Muscle of back (tissue), 11 donors: ENCODE results near the gene LRCOL1. TPM values are rescaled to one million over a fixed set of nuclear protein-coding genes. Genes with fewer than 3 reads are reported as not detected.
"Not testable (repeated sequence)": the region's sequence is repeated elsewhere in the genome, so short reads cannot be mapped to it uniquely, and the experiment has no call there.

Experiments
- DNase-seq, 3 donors: peaks; one replicate each; pipeline versions ENCODE4 v3.0.0 to v3.0.0-alpha.2; 2013
- polyA plus RNA-seq, 10 donors: library from polyadenylated mRNA; unstranded; fragments of 120-200 nt; gene quantifications; one replicate each; pipeline ENCODE4 v1.2.1, GENCODE V29; 2013; ENCODE audit not compliant: insufficient read length in 10 of 10

Gene LRCOL1
- polyA plus RNA-seq, 10 donors, result 0.14 to 0.60 (median 0.20) TPM; not detected in 4

GRCh38 chr12:132601171-132601883, 9.1 kb downstream of the LRCOL1 start:
- no peak for DNase-seq

- peak; percentile 60 to 91 (median 82) for DNase-seq
Measured at GRCh38 chr12:132600048-132601032, 10.0 kb downstream of the LRCOL1 start.

GRCh38 chr12:132599502-132599901, 10.9 kb downstream of the LRCOL1 start:
- not testable (repeated sequence) for DNase-seq

GRCh38 chr12:132597333-132598316, 12.8 kb downstream of the LRCOL1 start:
- DNase-seq, result peak; percentile 64 to 86 (median 64)

GRCh38 chr12:132596016-132596415, 14.4 kb downstream of the LRCOL1 start:
- no peak for DNase-seq

- no peak for DNase-seq
Measured at GRCh38 chr12:132595183-132595582, 15.2 kb downstream of the LRCOL1 start.

GRCh38 chr12:132593938-132594358, 16.4 kb downstream of the LRCOL1 start:
- peak; percentile 71 to 96 (median 93) for DNase-seq

GRCh38 chr12:132593521-132593920, 16.9 kb downstream of the LRCOL1 start:
- no peak for DNase-seq

- DNase-seq, result no peak
Measured at GRCh38 chr12:132593071-132593470, 17.3 kb downstream of the LRCOL1 start.

- DNase-seq, result no peak
Measured at GRCh38 chr12:132592282-132592970, 18.0 kb downstream of the LRCOL1 start.

- DNase-seq, result no peak
Measured at GRCh38 chr12:132591107-132591935, 19.1 kb downstream of the LRCOL1 start.

- no peak for DNase-seq
Measured at GRCh38 chr12:132588821-132589669, 21.3 kb downstream of the LRCOL1 start.

- DNase-seq, result no peak
Measured at GRCh38 chr12:132588319-132588718, 22.1 kb downstream of the LRCOL1 start.

GRCh38 chr12:132587781-132588180, 22.6 kb downstream of the LRCOL1 start:
- no peak for DNase-seq

GRCh38 chr12:132586929-132587328, 23.5 kb downstream of the LRCOL1 start:
- no peak for DNase-seq

- DNase-seq, result no peak
Measured at GRCh38 chr12:132585177-132585576, 25.2 kb downstream of the LRCOL1 start.

GRCh38 chr12:132584429-132584828, 26.0 kb downstream of the LRCOL1 start:
- DNase-seq, result no peak

GRCh38 chr12:132583736-132584135, 26.6 kb downstream of the LRCOL1 start:
- DNase-seq, result no peak

- no peak for DNase-seq
Measured at GRCh38 chr12:132583411-132583710, 27.0 kb downstream of the LRCOL1 start.
